IMR-90 (cell line): ENCODE data around the gene INPP4A. TPM values are rescaled to one million over a fixed set of nuclear protein-coding genes. Genes with fewer than 3 reads are reported as not detected.

Experiments
- ATAC-seq: fragments of 200-7000 bp; cut with Tn5 transposase; 2 replicates; pipeline ENCODE4 v1.9.1; 2020; ENCODE audit warnings: low read depth, mild to moderate bottlenecking, moderate library complexity
- BruUV-seq: library from RNA; stranded (reverse); fragments of 400-500 nt; replicated peaks from 2 replicates; lab custom pipeline; 2021; lab: Mats Ljungman, UMichigan
- CTCF ChIA-PET: fragments of 300-600 bp; formaldehyde crosslinking; extraction: SDS; loops from one replicate; lab custom pipeline; 2021; ENCODE audit warnings: antibody characterized with exemption; lab: Yijun Ruan, JAX
- POLR2A ChIA-PET: fragments of 300-600 bp; sonication (Branson Sonifier 250); formaldehyde crosslinking; loops from one replicate; lab custom pipeline; 2022; ENCODE audit warnings: antibody characterized with exemption; ENCODE audit not compliant: unreplicated experiment; lab: Charles Lee
- DNase-seq: peaks from one replicate; pipeline ENCODE4 v3.0.0; 2013
- H2AFZ ChIP-seq: replicated peaks from 2 replicates; pipeline ENCODE3; 2013; ENCODE audit warnings: low read length, mild to moderate bottlenecking; ENCODE audit not compliant: poor library complexity
- H2AK5ac ChIP-seq: 2 replicates; pipeline ENCODE4 v1.6.1; 2013; ENCODE audit warnings: low read depth, low read length, inconsistent platforms
- H2AK9ac ChIP-seq: replicated peaks from 2 replicates; pipeline ENCODE3; 2013; ENCODE audit warnings: mild to moderate bottlenecking, low read depth, low read length, moderate library complexity; ENCODE audit not compliant: poor library complexity
- H2BK120ac ChIP-seq: 2 replicates; pipeline ENCODE4 v1.6.1; 2013; ENCODE audit warnings: low read depth, low read length, inconsistent platforms
- H2BK15ac ChIP-seq: 3 replicates; pipeline ENCODE4 v1.6.1; 2013; ENCODE audit warnings: low read depth, low read length, inconsistent platforms
- H2BK20ac ChIP-seq: 2 replicates; pipeline ENCODE4 v1.6.1; 2013; ENCODE audit warnings: low read depth, mild to moderate bottlenecking, inconsistent platforms, low read length, moderate library complexity
- H2BK5ac ChIP-seq: 2 replicates; pipeline ENCODE4 v1.6.1; 2013; ENCODE audit warnings: mild to moderate bottlenecking, low read depth, low read length, inconsistent platforms; ENCODE audit not compliant: poor library complexity, severe bottlenecking
- H3K14ac ChIP-seq: replicated peaks from 2 replicates; pipeline ENCODE4 v1.6.1; 2013; ENCODE audit warnings: low read depth, low read length, inconsistent platforms
- H3K18ac ChIP-seq: 2 replicates; pipeline ENCODE4 v1.6.1; 2013; ENCODE audit warnings: low read depth, low read length, control low read depth
- H3K23ac ChIP-seq: 2 replicates; pipeline ENCODE4 v1.6.1; 2013; ENCODE audit warnings: low read depth, low read length, inconsistent platforms
- H3K27ac ChIP-seq: 2 replicates; pipeline ENCODE4 v1.5.1; 2013; ENCODE audit warnings: mild to moderate bottlenecking, control low read depth, low read length; ENCODE audit not compliant: insufficient read depth
- H3K27me3 ChIP-seq: 2 replicates; pipeline ENCODE4 v1.6.1; 2013; ENCODE audit warnings: low read length; ENCODE audit not compliant: control insufficient read depth, insufficient read depth
- H3K36me3 ChIP-seq: 2 replicates; pipeline ENCODE4 v1.6.1; 2013; ENCODE audit warnings: low read length, mixed read lengths; ENCODE audit not compliant: control insufficient read depth, insufficient read depth
- H3K4ac ChIP-seq: 2 replicates; pipeline ENCODE4 v1.6.1; 2013; ENCODE audit warnings: low read depth, low read length, inconsistent platforms
- H3K4me1 ChIP-seq: 2 replicates; pipeline ENCODE4 v1.6.1; 2013; ENCODE audit warnings: low read length, mixed read lengths; ENCODE audit not compliant: control insufficient read depth, insufficient read depth
- H3K4me2 ChIP-seq: 2 replicates; pipeline ENCODE4 v1.6.1; 2013; ENCODE audit warnings: low read depth, mild to moderate bottlenecking, control low read depth, low read length, moderate library complexity
- H3K4me3 ChIP-seq: 2 replicates; pipeline ENCODE4 v1.5.1; 2013; ENCODE audit warnings: low read depth, mild to moderate bottlenecking, control low read depth, low read length, moderate library complexity; ENCODE audit not compliant: insufficient read depth
- H3K56ac ChIP-seq: 2 replicates; pipeline ENCODE4 v1.6.1; 2013; ENCODE audit warnings: low read length, inconsistent platforms; ENCODE audit not compliant: insufficient read depth; ENCODE audit errors: extremely low read depth
- H3K79me1 ChIP-seq, 2 experiments: 2 replicates each; pipeline ENCODE4 v1.6.1; 2013; ENCODE audit warnings: low read length in 2 of 2, inconsistent platforms in 1 of 2, low read depth in 1 of 2
- H3K9ac ChIP-seq: 2 replicates; pipeline ENCODE4 v1.6.1; 2013; ENCODE audit warnings: low read depth, low read length, control low read depth
- H3K9me1 ChIP-seq: 2 replicates; pipeline ENCODE4 v1.6.1; 2013; ENCODE audit warnings: low read length, inconsistent platforms; ENCODE audit not compliant: insufficient read depth
- H3K9me3 ChIP-seq: 2 replicates; pipeline ENCODE4 v1.6.1; 2013; ENCODE audit warnings: low read length; ENCODE audit not compliant: control insufficient read depth, insufficient read depth
- H4K20me1 ChIP-seq: 2 replicates; pipeline ENCODE4 v1.6.1; 2013; ENCODE audit warnings: low read length, inconsistent platforms; ENCODE audit not compliant: insufficient read depth
- H4K5ac ChIP-seq: 2 replicates; pipeline ENCODE4 v1.6.1; 2013; ENCODE audit warnings: mild to moderate bottlenecking, low read depth, low read length, control low read depth
- H4K8ac ChIP-seq, 2 experiments: 2 replicates each; pipeline ENCODE4 v1.6.1; 2013; ENCODE audit warnings: low read depth in 2 of 2, low read length in 2 of 2, control low read depth in 1 of 2, inconsistent platforms in 1 of 2
- H4K91ac ChIP-seq: 2 replicates; pipeline ENCODE4 v1.6.1; 2013; ENCODE audit warnings: low read depth, low read length, inconsistent platforms; ENCODE audit not compliant: insufficient read depth
- BHLHE40 ChIP-seq: fragments of 150-350 bp; IDR thresholded peaks from 2 replicates; pipeline ENCODE4 v1.6.1; 2016; ENCODE audit warnings: mild to moderate bottlenecking, low read depth, low read length
- CEBPB ChIP-seq: IDR thresholded peaks from 2 replicates; pipeline ENCODE4 v1.6.1; 2012; ENCODE audit warnings: low read depth, low read length, improper control_type of control experiment
- CHD1 ChIP-seq: IDR thresholded peaks from 2 replicates; pipeline ENCODE4 v1.6.1; 2012; ENCODE audit warnings: low read depth, low read length, improper control_type of control experiment
- FOS ChIP-seq: fragments of 150-350 bp; IDR thresholded peaks from 2 replicates; pipeline ENCODE4 v1.6.1; 2016; ENCODE audit warnings: low read depth, low read length
- MAFK ChIP-seq: IDR thresholded peaks from 2 replicates; pipeline ENCODE4 v1.6.1; 2012; ENCODE audit warnings: low read depth, low read length, improper control_type of control experiment
- MAZ ChIP-seq: IDR thresholded peaks from 2 replicates; pipeline ENCODE4 v1.6.1; 2012; ENCODE audit warnings: low read depth, mild to moderate bottlenecking, low read length, improper control_type of control experiment, moderate library complexity, borderline replicate concordance
- MXI1 ChIP-seq: IDR thresholded peaks from 2 replicates; pipeline ENCODE4 v1.6.1; 2012; ENCODE audit warnings: low read depth, mild to moderate bottlenecking, low read length, moderate library complexity, borderline replicate concordance
- NFE2L2 ChIP-seq: fragments of 150-350 bp; IDR thresholded peaks from 2 replicates; pipeline ENCODE4 v1.6.1; 2016; ENCODE audit warnings: low read depth, mild to moderate bottlenecking, low read length
- POLR2A ChIP-seq: IDR thresholded peaks from 2 replicates; pipeline ENCODE4 v1.6.1; 2012; ENCODE audit warnings: mild to moderate bottlenecking, low read depth, low read length
- RAD21 ChIP-seq: IDR thresholded peaks from 2 replicates; pipeline ENCODE4 v1.6.1; 2012; ENCODE audit warnings: low read length, improper control_type of control experiment
- RCOR1 ChIP-seq: IDR thresholded peaks from 2 replicates; pipeline ENCODE4 v1.6.1; 2012; ENCODE audit warnings: mild to moderate bottlenecking, low read length, improper control_type of control experiment; ENCODE audit not compliant: insufficient replicate concordance
- RFX5 ChIP-seq: IDR thresholded peaks from 2 replicates; pipeline ENCODE4 v1.8.0; 2012; ENCODE audit warnings: low read depth, mild to moderate bottlenecking, low read length, moderate library complexity
- SMC3 ChIP-seq: fragments of 150-350 bp; IDR thresholded peaks from 2 replicates; pipeline ENCODE4 v1.6.1; 2016; ENCODE audit warnings: low read depth, mild to moderate bottlenecking, antibody characterized with exemption, low read length, moderate library complexity
- WGBS, 2 experiments: methylation state at CpG; one replicate each; pipeline versions ENCODE4 v1.1.5 to v1.1.7; 2013; ENCODE audit warnings: missing lambda C conversion rate in 2 of 2; ENCODE audit not compliant: insufficient read length in 1 of 2; ENCODE audit errors: extremely low coverage in 2 of 2; 5-methylcytosine and 5-hydroxymethylcytosine counted together
- dilution Hi-C: fragments of 300-500 bp; cut with HindIII; formaldehyde crosslinking; loops from one replicate; pipeline ENCODE4 v1.14.3; 2018; ENCODE audit warnings: low sequenced_read_pairs; ENCODE audit not compliant: unreplicated experiment
- in situ Hi-C: fragments of 300-500 bp; cut with MboI; formaldehyde crosslinking; loops from 3 replicates; pipeline ENCODE4 v1.14.3; 2019; ENCODE audit warnings: low sequenced_read_pairs, inconsistent platforms, mixed read lengths
- intact Hi-C: fragments of 100-400 bp; cut with micrococcal nuclease; formaldehyde crosslinking; loops from 2 replicates; pipeline ENCODE4 v1.10.0; 2022
- polyA plus RNA-seq, 3 experiments: library from polyadenylated mRNA; depleted of rRNA; stranded (reverse); fragments of >200 nt; gene quantifications; 2 replicates each; pipeline ENCODE4 v1.2.3, GENCODE V29; 2012; ENCODE audit warnings: low replicate concordance in 1 of 3
- total RNA-seq: library from RNA; depleted of rRNA; stranded (reverse); fragments of >200 nt; gene quantifications from 2 replicates; pipeline ENCODE4 v1.2.3, GENCODE V29; 2012
- TF ChIP-seq, protein P1 (sequence below): fragments of 150-350 bp; IDR thresholded peaks from 2 replicates; pipeline ENCODE4 v1.6.1; 2016; ENCODE audit warnings: low read depth, mild to moderate bottlenecking, low read length, moderate library complexity, borderline replicate concordance
- TF ChIP-seq, protein P2 (sequence below): fragments of 150-350 bp; IDR thresholded peaks from 2 replicates; pipeline ENCODE4 v1.6.1; 2017; ENCODE audit warnings: mild to moderate bottlenecking, antibody characterized with exemption, low read length, low read depth
- TF ChIP-seq, protein P3 (sequence below): conservative IDR thresholded peaks from 2 replicates; pipeline ENCODE4 v1.5.1; 2012; ENCODE audit warnings: mild to moderate bottlenecking, low read depth, low read length, improper control_type of control experiment

The INPP4A gene
- total and polyA plus RNA-seq, 2 of the 4 experiments (the other 2 are of a cell fraction), result 14.5 to 27.1 TPM

DNA sequence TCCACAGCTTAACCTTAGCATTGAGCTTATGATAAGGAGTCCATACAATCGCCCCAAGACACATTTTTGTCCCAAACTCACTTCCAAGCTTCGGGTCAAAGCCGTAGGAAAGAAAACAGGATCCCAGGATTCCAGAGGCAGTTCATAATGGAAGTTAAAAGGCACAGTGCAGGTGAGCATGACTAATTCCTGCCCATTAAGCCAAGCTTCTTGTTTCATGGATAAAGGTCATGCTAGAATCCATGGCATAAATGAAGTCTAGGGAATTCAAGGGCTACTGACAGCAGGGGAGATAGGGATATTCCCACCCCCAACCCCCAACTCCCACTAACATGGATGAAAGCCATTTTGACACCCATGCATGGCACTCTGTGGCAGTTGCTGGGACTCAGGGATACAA, 10.2 kb upstream of the INPP4A start:
- Histone ChIP-seq H3K27me3 (peaks cover 12% of the 10 kb centered on the region), H2AFZ (no peak overlapping the region), H4K8ac (no peak overlapping the region), H2AK9ac (no peak overlapping the region), H3K4ac (no peak overlapping the region), H4K5ac (no peak overlapping the region), H4K20me1 (no peaks in the 10 kb centered on the region), H4K91ac (no peak overlapping the region), H3K9ac (no peak overlapping the region), H3K18ac (no peak overlapping the region), H3K4me1 (no peaks in the 10 kb centered on the region), H2BK15ac (no peak overlapping the region), H3K4me3 (no peak overlapping the region), H3K36me3 (no peaks in the 10 kb centered on the region), H3K14ac (no peak overlapping the region), H3K9me3 (peaks cover 4% of the 10 kb centered on the region; the same call in 1 of the 2 replicates), H3K79me1 (no peaks in the 10 kb centered on the region), H2BK5ac (no peak overlapping the region), H3K27ac (no peak overlapping the region), H3K56ac (no peak overlapping the region), H2AK5ac (no peak overlapping the region), H2BK120ac (no peak overlapping the region), H3K9me1 (no peaks in the 10 kb centered on the region), H3K4me2 (no peak overlapping the region), H3K23ac (no peak overlapping the region), H2BK20ac (no peak overlapping the region)
- dilution Hi-C loops, result no loop called here
- CTCF ChIA-PET, result interaction anchor here (0.6 kb wide), 1 partner anchor 174 kb away, joined by 3 read pairs; the partner anchor contains the start of genes COA5 and UNC50
- in situ Hi-C loops, result no loop called here
- no peak for DNase-seq
- no CpG with 5 or more reads among the region's 3 CpGs for WGBS, 2 experiments
- TF ChIP-seq CHD1 (no peak), CEBPB (no peak), RFX5 (no peak), POLR2A (no peak), RCOR1 (no peak), MAFK (no peak), SMC3 (no peak), MAZ (no peak), RAD21 (no peak), NFE2L2 (no peak), FOS (no peak), MXI1 (no peak), BHLHE40 (no peak)
- TF ChIP-seq, protein P1, sequence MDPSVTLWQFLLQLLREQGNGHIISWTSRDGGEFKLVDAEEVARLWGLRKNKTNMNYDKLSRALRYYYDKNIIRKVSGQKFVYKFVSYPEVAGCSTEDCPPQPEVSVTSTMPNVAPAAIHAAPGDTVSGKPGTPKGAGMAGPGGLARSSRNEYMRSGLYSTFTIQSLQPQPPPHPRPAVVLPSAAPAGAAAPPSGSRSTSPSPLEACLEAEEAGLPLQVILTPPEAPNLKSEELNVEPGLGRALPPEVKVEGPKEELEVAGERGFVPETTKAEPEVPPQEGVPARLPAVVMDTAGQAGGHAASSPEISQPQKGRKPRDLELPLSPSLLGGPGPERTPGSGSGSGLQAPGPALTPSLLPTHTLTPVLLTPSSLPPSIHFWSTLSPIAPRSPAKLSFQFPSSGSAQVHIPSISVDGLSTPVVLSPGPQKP, result no peak
- TF ChIP-seq, protein P2, sequence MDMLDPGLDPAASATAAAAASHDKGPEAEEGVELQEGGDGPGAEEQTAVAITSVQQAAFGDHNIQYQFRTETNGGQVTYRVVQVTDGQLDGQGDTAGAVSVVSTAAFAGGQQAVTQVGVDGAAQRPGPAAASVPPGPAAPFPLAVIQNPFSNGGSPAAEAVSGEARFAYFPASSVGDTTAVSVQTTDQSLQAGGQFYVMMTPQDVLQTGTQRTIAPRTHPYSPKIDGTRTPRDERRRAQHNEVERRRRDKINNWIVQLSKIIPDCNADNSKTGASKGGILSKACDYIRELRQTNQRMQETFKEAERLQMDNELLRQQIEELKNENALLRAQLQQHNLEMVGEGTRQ, result no peak
- TF ChIP-seq, protein P3, sequence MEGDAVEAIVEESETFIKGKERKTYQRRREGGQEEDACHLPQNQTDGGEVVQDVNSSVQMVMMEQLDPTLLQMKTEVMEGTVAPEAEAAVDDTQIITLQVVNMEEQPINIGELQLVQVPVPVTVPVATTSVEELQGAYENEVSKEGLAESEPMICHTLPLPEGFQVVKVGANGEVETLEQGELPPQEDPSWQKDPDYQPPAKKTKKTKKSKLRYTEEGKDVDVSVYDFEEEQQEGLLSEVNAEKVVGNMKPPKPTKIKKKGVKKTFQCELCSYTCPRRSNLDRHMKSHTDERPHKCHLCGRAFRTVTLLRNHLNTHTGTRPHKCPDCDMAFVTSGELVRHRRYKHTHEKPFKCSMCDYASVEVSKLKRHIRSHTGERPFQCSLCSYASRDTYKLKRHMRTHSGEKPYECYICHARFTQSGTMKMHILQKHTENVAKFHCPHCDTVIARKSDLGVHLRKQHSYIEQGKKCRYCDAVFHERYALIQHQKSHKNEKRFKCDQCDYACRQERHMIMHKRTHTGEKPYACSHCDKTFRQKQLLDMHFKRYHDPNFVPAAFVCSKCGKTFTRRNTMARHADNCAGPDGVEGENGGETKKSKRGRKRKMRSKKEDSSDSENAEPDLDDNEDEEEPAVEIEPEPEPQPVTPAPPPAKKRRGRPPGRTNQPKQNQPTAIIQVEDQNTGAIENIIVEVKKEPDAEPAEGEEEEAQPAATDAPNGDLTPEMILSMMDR, result no peak
- no TSS peak for BruUV-seq
- ATAC-seq, result no peak
- POLR2A ChIA-PET, result no interaction called here
- intact Hi-C loops, result no loop called here
